ENCODE results near the gene PAXIP1. TPM values are rescaled to one million over a fixed set of nuclear protein-coding genes. Genes with fewer than 3 reads are reported as not detected.

PAXIP1 gene
- total RNA-seq, 6 donors from 2014 or later, result 8.0 to 18.9 (median 10.5) TPM

DNA sequence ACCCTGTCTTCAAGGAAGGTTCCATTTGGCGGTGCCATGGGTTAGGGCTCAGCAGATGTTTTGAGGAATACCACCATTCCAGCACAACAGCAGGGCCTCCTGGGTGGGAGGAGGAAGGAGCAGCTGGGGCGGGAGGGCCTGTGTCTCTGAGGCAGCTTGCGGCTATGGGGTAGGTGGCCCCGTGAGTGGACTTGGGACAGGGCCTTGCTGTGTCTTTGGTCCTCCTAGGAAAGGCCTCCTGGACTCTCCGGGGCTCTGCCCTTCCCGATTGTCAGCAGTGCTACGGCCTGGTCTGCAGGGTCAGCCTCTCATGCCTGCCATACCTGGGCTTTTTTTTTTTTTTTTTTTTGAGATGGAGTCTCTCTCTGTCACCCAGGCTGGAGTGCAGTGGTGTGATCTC, 96.7 kb downstream of the PAXIP1 start:
- Histone ChIP-seq H3K4me3 (no peak overlapping the region), H3K36me3 (no peaks in the 10 kb centered on the region), H3K4me1 (no peaks in the 10 kb centered on the region), H3K27ac (no peak overlapping the region), H3K9me3 (peaks cover 0 to 8% (median 3%) of the 10 kb centered on the region in 4 donors), H3K27me3 (no peaks in the 10 kb centered on the region)
- WGBS, 2 donors, result 91 to 95% methylated on average over 6 to 7 of the region's 7 CpGs
- ATAC-seq (ENCODE audit: low FRiP score in 2 of 2), result no peak
- no peak for DNase-seq
- no peak for TF ChIP-seq POLR2AphosphoS5 (IDR thresholded peaks at IDR 0.05)

DNA sequence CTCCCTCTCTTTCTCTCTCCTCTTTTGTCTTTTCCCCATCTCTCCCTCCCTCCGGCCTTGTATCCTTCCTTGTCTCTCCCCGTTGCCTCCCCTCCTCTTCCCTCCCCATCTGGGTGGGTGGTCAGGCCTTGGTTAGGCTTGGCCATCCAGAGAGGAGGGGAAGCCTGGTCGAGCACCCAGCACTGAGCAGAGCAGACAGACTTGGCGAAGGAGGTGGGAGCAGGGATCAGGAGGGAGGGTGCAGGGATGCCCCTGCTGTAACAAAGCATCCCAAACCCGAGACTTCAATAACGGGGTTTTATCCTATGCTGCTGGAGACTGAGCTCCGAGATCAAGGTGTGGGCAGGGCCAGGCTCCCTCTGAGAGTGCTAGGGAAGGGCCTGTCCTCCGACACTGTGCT, 97.3 kb downstream of the PAXIP1 start:
- H3K36me3 ChIP-seq, result no peaks in the 10 kb centered on the region
- peaks cover 0 to 2% (median 0%) of the 10 kb centered on the region in 4 donors for H3K9me3 ChIP-seq
- TF ChIP-seq POLR2A (IDR thresholded peaks at IDR 0.05) (no peak), POLR2AphosphoS5 (IDR thresholded peaks at IDR 0.05) (no peak)
- H3K4me3 ChIP-seq, result no peak overlapping the region
- DNase-seq (no peak), ATAC-seq (ENCODE audit: low FRiP score in 2 of 2) (no peak)
- H3K27ac ChIP-seq, result no peak overlapping the region
- H3K4me1 ChIP-seq, result no peaks in the 10 kb centered on the region
- no peaks in the 10 kb centered on the region for H3K27me3 ChIP-seq
- WGBS, 2 donors, result 81 to 88% methylated on average over 7 to 8 of the region's 8 CpGs

- no peak overlapping the region for H3K27ac ChIP-seq
- ATAC-seq (ENCODE audit: low FRiP score in 2 of 2), result no peak
- no peak overlapping the region for H3K4me3 ChIP-seq
- H3K27me3 ChIP-seq, result no peaks in the 10 kb centered on the region
- no peak for DNase-seq
- no peaks in the 10 kb centered on the region for H3K36me3 ChIP-seq
- TF ChIP-seq POLR2AphosphoS5 (IDR thresholded peaks at IDR 0.05) (no peak), POLR2A (IDR thresholded peaks at IDR 0.05) (no peak), EP300 (IDR thresholded peaks at IDR 0.05) (no peak), CTCF (IDR thresholded peaks at IDR 0.05) (no peak)
- 81 to 86% methylated on average over 6 to 8 of the region's 8 CpGs for WGBS, 2 donors
- no peaks in the 10 kb centered on the region for H3K9me3 ChIP-seq
- H3K4me1 ChIP-seq, result no peaks in the 10 kb centered on the region
Observed at GRCh38 chr7:154905146-154905545, 97.8 kb downstream of the PAXIP1 start.

GRCh38 chr7:154903083-154903731, 99.7 kb downstream of the PAXIP1 start:
- H3K9me3 ChIP-seq, result no peaks in the 10 kb centered on the region
- 53 to 55% methylated on average over 12 of the region's 14 CpGs for WGBS, 2 donors
- DNase-seq, result no peak
- H3K4me3 ChIP-seq, result no peak overlapping the region
- H3K27ac ChIP-seq, result no peak overlapping the region
- no peaks in the 10 kb centered on the region for H3K4me1 ChIP-seq
- H3K27me3 ChIP-seq, result no peaks in the 10 kb centered on the region
- no peaks in the 10 kb centered on the region for H3K36me3 ChIP-seq
- ATAC-seq (ENCODE audit: low FRiP score in 2 of 2), result no peak
- TF ChIP-seq EP300 (IDR thresholded peaks at IDR 0.05), result no peak
- TF ChIP-seq CTCF (IDR thresholded peaks at IDR 0.05), result no peak
- no peak for TF ChIP-seq POLR2A (IDR thresholded peaks at IDR 0.05)
- TF ChIP-seq POLR2AphosphoS5 (IDR thresholded peaks at IDR 0.05), result no peak

GRCh38 chr7:154902600-154903082, 100.3 kb downstream of the PAXIP1 start:
- H3K9me3 ChIP-seq, result no peaks in the 10 kb centered on the region
- no peaks in the 10 kb centered on the region for H3K36me3 ChIP-seq
- ATAC-seq (ENCODE audit: low FRiP score in 2 of 2) (no peak), DNase-seq (no peak)
- WGBS, 2 donors, result 76 to 77% methylated on average over 6 of the region's 6 CpGs
- no peaks in the 10 kb centered on the region for H3K27me3 ChIP-seq
- no peaks in the 10 kb centered on the region for H3K4me1 ChIP-seq
- H3K27ac ChIP-seq, result no peak overlapping the region
- no peak for TF ChIP-seq POLR2AphosphoS5 (IDR thresholded peaks at IDR 0.05)
- TF ChIP-seq EP300 (IDR thresholded peaks at IDR 0.05), result no peak
- TF ChIP-seq CTCF (IDR thresholded peaks at IDR 0.05), result no peak
- no peak for TF ChIP-seq POLR2A (IDR thresholded peaks at IDR 0.05)
- no peak overlapping the region for H3K4me3 ChIP-seq

DNA sequence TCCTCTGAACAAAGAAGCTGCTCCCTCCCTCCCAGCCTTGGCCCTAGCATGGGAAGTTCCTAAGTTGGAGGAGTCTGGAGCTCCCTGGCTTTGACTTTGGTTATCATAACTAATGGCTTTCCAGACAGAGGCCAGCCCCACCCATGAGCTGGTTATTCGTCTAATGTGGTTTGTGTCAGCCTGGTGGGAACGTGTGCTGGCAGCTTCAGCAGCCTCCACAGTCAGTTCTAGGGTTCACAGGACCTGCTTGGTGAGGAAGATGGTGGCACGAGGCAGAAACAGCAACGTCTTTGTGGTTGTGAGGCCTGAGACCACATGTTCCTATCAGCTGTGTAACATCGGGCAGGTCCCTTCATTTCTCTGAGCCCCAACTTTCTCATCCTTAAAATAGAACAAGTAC, 103.1 kb downstream of the PAXIP1 start:
- no peak overlapping the region for H3K4me3 ChIP-seq
- no peaks in the 10 kb centered on the region for H3K4me1 ChIP-seq
- ATAC-seq (ENCODE audit: low FRiP score in 2 of 2) (no peak), DNase-seq (no peak)
- no peaks in the 10 kb centered on the region for H3K9me3 ChIP-seq
- H3K27ac ChIP-seq, result no peak overlapping the region
- WGBS, 2 donors, result 54 to 72% methylated on average over 3 to 5 of the region's 5 CpGs
- no peaks in the 10 kb centered on the region for H3K27me3 ChIP-seq
- H3K36me3 ChIP-seq, result no peaks in the 10 kb centered on the region
- TF ChIP-seq POLR2AphosphoS5 (IDR thresholded peaks at IDR 0.05) (no peak), EP300 (IDR thresholded peaks at IDR 0.05) (no peak), CTCF (IDR thresholded peaks at IDR 0.05) (no peak), POLR2A (IDR thresholded peaks at IDR 0.05) (no peak)
